Measurements from ENCODE around the gene PRSS35.

PRSS35 gene

DNA sequence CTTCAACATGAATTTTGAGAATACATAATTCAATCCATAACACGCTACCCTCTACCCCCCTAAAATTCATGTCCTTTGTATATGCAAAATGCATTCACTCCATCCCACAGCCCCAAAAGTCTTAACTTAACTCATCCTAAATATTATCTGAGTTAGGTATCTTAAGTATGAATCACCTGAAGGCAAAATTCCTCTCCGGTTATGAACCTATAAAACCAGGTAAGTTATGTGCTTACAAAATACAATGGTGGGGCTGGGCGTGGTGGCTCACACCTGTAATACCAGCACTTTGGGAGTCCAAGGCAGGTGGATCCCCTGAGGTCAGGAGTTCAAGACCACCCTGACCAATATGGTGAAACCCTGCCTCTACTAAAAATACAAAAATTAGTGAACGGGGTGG is 23.5 kb upstream of the PRSS35 start:
- no peak overlapping the region for H3K4me3 ChIP-seq (ENCODE audit: low read depth, low read length)
- TF ChIP-seq, protein P1, sequence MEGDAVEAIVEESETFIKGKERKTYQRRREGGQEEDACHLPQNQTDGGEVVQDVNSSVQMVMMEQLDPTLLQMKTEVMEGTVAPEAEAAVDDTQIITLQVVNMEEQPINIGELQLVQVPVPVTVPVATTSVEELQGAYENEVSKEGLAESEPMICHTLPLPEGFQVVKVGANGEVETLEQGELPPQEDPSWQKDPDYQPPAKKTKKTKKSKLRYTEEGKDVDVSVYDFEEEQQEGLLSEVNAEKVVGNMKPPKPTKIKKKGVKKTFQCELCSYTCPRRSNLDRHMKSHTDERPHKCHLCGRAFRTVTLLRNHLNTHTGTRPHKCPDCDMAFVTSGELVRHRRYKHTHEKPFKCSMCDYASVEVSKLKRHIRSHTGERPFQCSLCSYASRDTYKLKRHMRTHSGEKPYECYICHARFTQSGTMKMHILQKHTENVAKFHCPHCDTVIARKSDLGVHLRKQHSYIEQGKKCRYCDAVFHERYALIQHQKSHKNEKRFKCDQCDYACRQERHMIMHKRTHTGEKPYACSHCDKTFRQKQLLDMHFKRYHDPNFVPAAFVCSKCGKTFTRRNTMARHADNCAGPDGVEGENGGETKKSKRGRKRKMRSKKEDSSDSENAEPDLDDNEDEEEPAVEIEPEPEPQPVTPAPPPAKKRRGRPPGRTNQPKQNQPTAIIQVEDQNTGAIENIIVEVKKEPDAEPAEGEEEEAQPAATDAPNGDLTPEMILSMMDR (IDR thresholded peaks at IDR 0.05; ENCODE audit: low read depth, low read length), result no peak

DNA sequence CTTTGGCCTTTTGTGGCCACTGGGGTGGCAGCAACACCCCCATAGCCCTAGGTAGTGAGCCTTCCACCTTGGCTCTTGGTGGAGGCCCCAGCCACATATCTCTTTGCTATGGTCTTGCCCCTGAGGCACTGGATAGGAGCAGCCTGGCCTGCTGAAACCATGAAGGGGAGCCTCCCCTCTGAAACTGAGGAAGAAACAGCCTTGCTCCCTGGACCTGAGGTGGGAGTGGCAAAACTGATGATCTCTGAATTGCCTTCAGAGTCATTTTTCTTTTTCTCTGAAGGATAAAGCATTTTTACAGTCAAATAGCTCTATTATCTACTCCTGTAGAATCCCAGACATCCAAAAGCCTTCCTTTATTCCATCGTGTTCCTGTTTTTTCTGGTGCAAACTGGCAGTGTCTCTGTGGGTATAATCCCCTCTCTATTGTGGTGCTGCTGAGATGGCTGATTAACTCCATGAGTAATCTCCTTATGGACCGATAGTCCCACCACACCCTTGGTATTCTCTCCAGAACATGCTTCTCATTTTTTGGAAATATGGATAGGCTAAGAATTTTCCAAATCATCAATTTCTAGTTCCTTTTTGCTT is 22.0 kb upstream of the PRSS35 start:
- TF ChIP-seq, protein P1 (IDR thresholded peaks at IDR 0.05; ENCODE audit: low read depth, low read length), result no peak

DNA sequence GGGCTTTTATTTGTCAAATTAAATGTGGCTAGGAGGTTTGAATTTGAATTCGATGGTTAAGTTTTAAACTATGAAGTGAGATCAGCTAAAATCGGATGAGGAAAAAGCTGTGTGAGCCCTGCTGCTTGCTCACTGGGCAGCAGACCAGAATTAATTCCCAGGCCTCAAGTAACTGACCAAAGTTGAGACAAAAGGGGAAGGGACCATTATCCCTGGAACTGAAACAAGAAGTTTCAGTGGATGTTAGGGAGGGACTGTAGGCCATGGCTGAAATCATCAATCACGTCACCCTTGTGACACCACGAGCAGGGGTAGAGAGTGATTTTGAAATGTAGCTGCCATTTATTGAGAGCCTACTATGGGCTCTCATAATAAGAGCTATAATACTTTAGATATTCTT is 7.0 kb upstream of the PRSS35 start:
- TF ChIP-seq, protein P1 (IDR thresholded peaks at IDR 0.05; ENCODE audit: low read depth, low read length), result no peak
- no peak overlapping the region for H3K4me3 ChIP-seq (ENCODE audit: low read depth, low read length)

More for the DNA sequence above, 22.0 kb upstream of the PRSS35 start:
- no peak overlapping the region for H3K4me3 ChIP-seq (ENCODE audit: low read depth, low read length)

DNA sequence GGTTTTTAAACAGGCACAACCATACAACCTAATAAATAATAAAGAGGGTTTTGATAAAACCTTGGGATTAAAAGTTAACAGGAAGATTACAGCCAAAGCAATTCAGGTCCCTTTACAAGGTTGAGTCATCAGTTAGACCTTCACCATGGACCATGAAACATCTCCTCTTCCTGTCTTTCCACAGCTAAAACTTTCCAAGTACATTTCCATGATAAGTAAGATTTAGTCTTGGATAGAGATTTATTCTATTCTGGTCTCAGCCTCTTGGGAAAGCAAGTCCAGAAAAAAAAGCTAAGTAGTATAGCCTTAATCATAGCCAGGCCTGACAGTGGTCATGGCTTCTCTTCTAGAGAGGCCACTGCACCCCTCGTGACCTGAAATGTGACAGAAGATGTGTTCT is 2.9 kb upstream of the PRSS35 start:
- TF ChIP-seq, protein P1 (IDR thresholded peaks at IDR 0.05; ENCODE audit: low read depth, low read length), result no peak
- no peak overlapping the region for H3K4me3 ChIP-seq (ENCODE audit: low read depth, low read length)

DNA sequence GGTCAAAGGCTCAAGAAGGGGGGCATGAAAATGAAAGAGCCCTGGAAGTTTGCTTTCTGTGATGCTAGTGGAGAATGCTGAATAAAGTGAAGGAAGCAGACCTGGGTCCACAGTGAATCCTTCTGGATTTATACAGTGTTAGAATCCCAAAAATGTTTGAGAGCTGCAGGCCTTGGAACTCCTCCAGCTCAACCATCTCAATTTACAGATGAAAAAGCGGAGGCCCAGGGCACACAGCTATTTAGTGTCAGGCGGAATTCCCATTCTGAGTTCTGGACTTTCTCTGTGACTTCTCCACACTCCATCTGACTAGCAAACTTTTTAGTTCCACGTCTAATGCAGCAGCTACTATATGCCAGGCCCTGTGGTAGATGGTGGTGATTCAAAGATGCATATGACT is 1.5 kb upstream of the PRSS35 start:
- TF ChIP-seq, protein P1 (IDR thresholded peaks at IDR 0.05; ENCODE audit: low read depth, low read length), result no peak
- no peak overlapping the region for H3K4me3 ChIP-seq (ENCODE audit: low read depth, low read length)

DNA sequence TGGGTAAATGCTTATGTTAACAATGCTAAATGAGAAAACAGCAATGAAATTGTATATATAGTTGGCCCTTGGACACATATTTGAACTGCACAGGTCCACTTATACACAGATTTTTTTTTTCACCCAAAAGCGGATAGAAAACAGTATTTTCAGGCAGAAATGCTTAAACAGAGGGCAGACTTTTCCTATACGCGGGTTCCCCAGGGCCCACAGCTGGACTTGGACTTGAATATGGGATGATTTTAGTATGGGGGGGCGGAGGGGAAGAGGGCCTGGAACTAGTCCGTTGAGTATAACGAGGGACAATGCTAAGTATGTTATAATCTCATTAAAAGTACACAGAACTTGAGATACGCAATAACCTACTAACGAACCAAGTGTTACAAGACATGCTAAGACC is 1.1 kb upstream of the PRSS35 start:
- H3K4me3 ChIP-seq (ENCODE audit: low read depth, low read length), result no peak overlapping the region

DNA sequence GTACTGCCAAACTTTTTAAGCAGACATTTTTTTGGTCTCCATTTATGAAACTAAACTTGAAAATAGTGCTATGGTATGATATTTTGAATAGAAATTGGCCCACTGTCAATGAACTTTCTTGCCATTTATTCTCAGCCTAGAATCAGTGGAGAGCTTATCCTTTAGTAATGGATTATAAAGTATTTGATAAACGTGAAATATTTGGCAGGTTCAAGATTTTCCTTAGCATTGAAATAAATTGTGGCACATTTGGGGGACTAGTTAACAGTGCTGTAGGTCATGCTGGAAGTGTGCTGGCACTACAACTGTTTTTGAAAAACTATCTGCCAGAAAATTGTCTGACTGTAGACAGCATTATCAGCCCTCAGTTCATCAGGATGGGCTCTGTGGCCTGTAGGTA is 2.1 kb downstream of the PRSS35 start:
- TF ChIP-seq, protein P1 (IDR thresholded peaks at IDR 0.05; ENCODE audit: low read depth, low read length), result no peak
- no peak overlapping the region for H3K4me3 ChIP-seq (ENCODE audit: low read depth, low read length)

More for the DNA sequence above, 1.1 kb upstream of the PRSS35 start:
- TF ChIP-seq, protein P1 (IDR thresholded peaks at IDR 0.05; ENCODE audit: low read depth, low read length), result no peak
